A549 (cell line): Measurements from ENCODE around the gene SEMA5A.

Experiments
- BHLHE40 ChIP-seq: IDR thresholded peaks from 2 replicates; pipeline ENCODE4 v1.6.1; 2012; ENCODE audit warnings: low read depth, low read length, inconsistent platforms
- CTCF ChIP-seq: fragments of >200 bp; sonication (Bioruptor Twin); formaldehyde crosslinking; IDR thresholded peaks from 3 replicates; pipeline ENCODE4 v1.5.1; 2016
- E2F6 ChIP-seq: IDR thresholded peaks from 2 replicates; pipeline ENCODE4 v1.6.1; 2012; ENCODE audit warnings: low read depth, borderline replicate concordance
- ESRRA ChIP-seq: fragments of 150-350 bp; IDR thresholded peaks from 2 replicates; pipeline ENCODE4 v1.6.1; 2014; ENCODE audit warnings: mild to moderate bottlenecking, low read length, borderline replicate concordance
- HMGXB4 ChIP-seq: fragments of 250-450 bp; sonication (Bioruptor Pico); IDR thresholded peaks from 2 replicates; pipeline ENCODE4 v1.5.0; 2021; ENCODE audit warnings: mild to moderate bottlenecking, moderate library complexity, borderline replicate concordance
- HOXB13 ChIP-seq: fragments of 250-450 bp; sonication (Bioruptor Pico); IDR thresholded peaks from 2 replicates; pipeline ENCODE4 v1.5.0; 2020; ENCODE audit warnings: low read depth, mild to moderate bottlenecking, moderate library complexity
- JUNB ChIP-seq: fragments of >200 bp; sonication (Bioruptor Twin); formaldehyde crosslinking; IDR thresholded peaks from 2 replicates; pipeline ENCODE4 v1.6.1; 2016
- POLR2A ChIP-seq: IDR thresholded peaks from 2 replicates; pipeline ENCODE4 v1.6.1; 2012; ENCODE audit warnings: mild to moderate bottlenecking, low read length
- RAD21 ChIP-seq, 2 experiments: fragments of >200 bp in 1 of 2; sonication (Bioruptor Twin) in 1 of 2; formaldehyde crosslinking in 1 of 2; IDR thresholded peaks in 1 of 2; conservative IDR thresholded peaks in 1 of 2; 2 replicates in 1 of 2; 3 replicates in 1 of 2; pipeline ENCODE4 v1.6.1; 2012 to 2018; ENCODE audit warnings: inconsistent platforms in 1 of 2
- RCOR1 ChIP-seq: fragments of 150-350 bp; IDR thresholded peaks from 2 replicates; pipeline ENCODE4 v1.6.1; 2014; ENCODE audit warnings: antibody characterized with exemption, low read length, low read depth
- REST ChIP-seq: fragments of 200-600 bp; sonication (generic); IDR thresholded peaks from 2 replicates; pipeline ENCODE4 v1.6.1; 2016; ENCODE audit warnings: antibody characterized with exemption, mild to moderate bottlenecking, moderate library complexity
- RFX5 ChIP-seq: fragments of 450-650 bp; IDR thresholded peaks from 2 replicates; pipeline ENCODE4 v1.7.1; 2014; ENCODE audit warnings: antibody characterized with exemption, mild to moderate bottlenecking, moderate library complexity
- SREBF2 ChIP-seq: fragments of 450-650 bp; IDR thresholded peaks from 2 replicates; pipeline ENCODE4 v1.6.1; 2014; ENCODE audit warnings: mild to moderate bottlenecking, moderate library complexity

- TF ChIP-seq ESRRA (no peak), CTCF (no peak), SREBF2 (no peak), BHLHE40 (no peak), RAD21 (conservative IDR thresholded peaks at IDR 0.05 in 1 of 2, IDR thresholded peaks at IDR 0.05 in 1 of 2) (no peak), RCOR1 (no peak), POLR2A (no peak), HOXB13 (CRISPR knock-in tag) (no peak), JUNB (no peak), REST (no peak), E2F6 (no peak), HMGXB4 (CRISPR knock-in tag) (no peak), RFX5 (no peak)
These were observed 220.3 kb downstream of the SEMA5A start for GRCh38 chr5:9325549-9325948.
